ENCODE results near the gene ZBTB46. TPM values are rescaled to one million over a fixed set of nuclear protein-coding genes. Genes with fewer than 3 reads are reported as not detected.

Gene ZBTB46
- total RNA-seq, 1 donor from 2014 or later, result 39.5 TPM

- no peaks in the 10 kb centered on the region for H3K27me3 ChIP-seq
- DNase-seq (ENCODE audit: low spot score in 2 of 2), result no peak
- no peak overlapping the region for H3K4me3 ChIP-seq
- H3K27ac ChIP-seq, result no peak overlapping the region
- no peaks in the 10 kb centered on the region for H3K9me3 ChIP-seq
- intact Hi-C loops (cut with DNase I), result no loop called here
- H3K36me3 ChIP-seq, result peaks cover 9 to 15% of the 10 kb centered on the region in 2 donors
- no peaks in the 10 kb centered on the region for H3K4me1 ChIP-seq
- TF ChIP-seq, protein P1, sequence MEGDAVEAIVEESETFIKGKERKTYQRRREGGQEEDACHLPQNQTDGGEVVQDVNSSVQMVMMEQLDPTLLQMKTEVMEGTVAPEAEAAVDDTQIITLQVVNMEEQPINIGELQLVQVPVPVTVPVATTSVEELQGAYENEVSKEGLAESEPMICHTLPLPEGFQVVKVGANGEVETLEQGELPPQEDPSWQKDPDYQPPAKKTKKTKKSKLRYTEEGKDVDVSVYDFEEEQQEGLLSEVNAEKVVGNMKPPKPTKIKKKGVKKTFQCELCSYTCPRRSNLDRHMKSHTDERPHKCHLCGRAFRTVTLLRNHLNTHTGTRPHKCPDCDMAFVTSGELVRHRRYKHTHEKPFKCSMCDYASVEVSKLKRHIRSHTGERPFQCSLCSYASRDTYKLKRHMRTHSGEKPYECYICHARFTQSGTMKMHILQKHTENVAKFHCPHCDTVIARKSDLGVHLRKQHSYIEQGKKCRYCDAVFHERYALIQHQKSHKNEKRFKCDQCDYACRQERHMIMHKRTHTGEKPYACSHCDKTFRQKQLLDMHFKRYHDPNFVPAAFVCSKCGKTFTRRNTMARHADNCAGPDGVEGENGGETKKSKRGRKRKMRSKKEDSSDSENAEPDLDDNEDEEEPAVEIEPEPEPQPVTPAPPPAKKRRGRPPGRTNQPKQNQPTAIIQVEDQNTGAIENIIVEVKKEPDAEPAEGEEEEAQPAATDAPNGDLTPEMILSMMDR (IDR thresholded peaks at IDR 0.05), result no peak
These were observed 41.1 kb downstream of the ZBTB46 start for GRCh38 chr20:63789836-63790571.

DNA sequence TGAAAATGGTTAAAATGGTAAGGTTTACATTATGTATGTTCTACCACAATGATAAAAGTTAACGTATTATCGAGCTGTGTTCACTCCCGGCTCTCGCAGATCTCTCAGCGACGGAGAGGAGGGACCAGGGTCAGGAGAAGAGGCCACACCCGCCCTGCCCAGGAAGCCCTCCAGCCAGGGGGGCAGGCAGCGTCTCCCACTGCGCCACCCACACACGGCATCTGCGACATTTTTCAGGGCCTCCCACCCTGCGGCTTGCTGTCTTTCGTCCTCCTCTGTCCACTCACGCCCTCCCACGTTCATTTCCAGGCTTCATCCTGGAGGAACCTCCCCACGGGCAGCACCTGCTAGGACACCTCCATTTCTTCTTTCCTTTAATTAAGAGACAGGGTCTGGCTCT is 43.3 kb downstream of the ZBTB46 start:
- TF ChIP-seq, protein P1 (IDR thresholded peaks at IDR 0.05), result no peak
- H3K4me1 ChIP-seq, result no peaks in the 10 kb centered on the region

GRCh38 chr20:63787302-63787701 is 43.8 kb downstream of the ZBTB46 start:
- TF ChIP-seq, protein P1 (IDR thresholded peaks at IDR 0.05), result no peak
- H3K27ac ChIP-seq, result no peak overlapping the region
- no peaks in the 10 kb centered on the region for H3K4me1 ChIP-seq
- DNase-seq (ENCODE audit: low spot score in 2 of 2), result no peak
- no peaks in the 10 kb centered on the region for H3K9me3 ChIP-seq
- peaks cover 9 to 15% of the 10 kb centered on the region in 2 donors for H3K36me3 ChIP-seq
- no peak overlapping the region for H3K4me3 ChIP-seq
- intact Hi-C loops (cut with DNase I), result loop anchor here (2.0 kb wide), 2 partner anchors 77 to 185 kb away; partner anchors contain the start of gene TPD52L2
- no peaks in the 10 kb centered on the region for H3K27me3 ChIP-seq

More for the DNA sequence above, 43.3 kb downstream of the ZBTB46 start:
- Histone ChIP-seq H3K4me3 (no peak overlapping the region), H3K36me3 (peaks cover 9 to 15% of the 10 kb centered on the region in 2 donors), H3K27me3 (no peaks in the 10 kb centered on the region), H3K9me3 (no peaks in the 10 kb centered on the region), H3K27ac (no peak overlapping the region)
- no peak for DNase-seq (ENCODE audit: low spot score in 2 of 2)
- intact Hi-C loops (cut with DNase I), result loop anchor here (2.0 kb wide), 2 partner anchors 77 to 185 kb away; partner anchors contain the start of gene TPD52L2

DNA sequence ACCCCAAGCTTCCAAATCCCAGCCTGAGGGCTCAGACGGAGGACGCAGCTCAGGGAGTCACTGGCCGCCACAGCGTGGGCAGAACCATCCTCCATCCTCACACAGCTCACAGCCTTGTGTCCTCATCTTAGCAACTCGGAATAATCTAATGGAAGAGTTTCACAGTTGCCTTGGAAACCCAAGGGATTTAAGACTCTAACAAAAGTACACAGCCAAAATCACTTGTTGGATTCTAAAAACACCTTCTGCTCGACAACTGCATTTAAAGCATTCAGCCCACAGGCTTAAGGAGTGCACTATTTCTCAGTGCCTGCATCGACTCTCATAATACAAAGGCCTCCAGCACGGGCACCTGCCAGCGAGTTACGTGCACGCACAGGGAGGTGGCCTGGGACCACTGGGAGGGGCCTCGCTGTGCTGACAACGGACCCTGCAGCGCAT is 45.4 kb downstream of the ZBTB46 start:
- Histone ChIP-seq H3K27ac (no peak overlapping the region), H3K4me1 (no peaks in the 10 kb centered on the region), H3K36me3 (peaks cover 9 to 15% of the 10 kb centered on the region in 2 donors), H3K27me3 (no peaks in the 10 kb centered on the region), H3K4me3 (no peak overlapping the region), H3K9me3 (no peaks in the 10 kb centered on the region)
- intact Hi-C loops (cut with DNase I), result loop anchor here (2.0 kb wide), 2 partner anchors 79 to 187 kb away; partner anchors contain the start of gene TPD52L2
- TF ChIP-seq, protein P1 (IDR thresholded peaks at IDR 0.05), result no peak
- DNase-seq (ENCODE audit: low spot score in 2 of 2), result no peak

- no peaks in the 10 kb centered on the region for H3K9me3 ChIP-seq
- H3K36me3 ChIP-seq, result no peaks in the 10 kb centered on the region
- no peaks in the 10 kb centered on the region for H3K4me1 ChIP-seq
- no peaks in the 10 kb centered on the region for H3K27me3 ChIP-seq
- DNase-seq (ENCODE audit: low spot score in 2 of 2), result no peak
- H3K27ac ChIP-seq, result no peak overlapping the region
- no peak overlapping the region for H3K4me3 ChIP-seq
- intact Hi-C loops (cut with DNase I), result no loop called here
- TF ChIP-seq, protein P1 (IDR thresholded peaks at IDR 0.05), result no peak
These were observed 47.1 kb downstream of the ZBTB46 start for GRCh38 chr20:63783970-63784369.
